ENCODE measurements around the gene ANKRD29. TPM values are rescaled to one million over a fixed set of nuclear protein-coding genes. Genes with fewer than 3 reads are reported as not detected.

Gene ANKRD29
- total RNA-seq, 1 experiment from 2014 or later = 4.3 TPM

DNA sequence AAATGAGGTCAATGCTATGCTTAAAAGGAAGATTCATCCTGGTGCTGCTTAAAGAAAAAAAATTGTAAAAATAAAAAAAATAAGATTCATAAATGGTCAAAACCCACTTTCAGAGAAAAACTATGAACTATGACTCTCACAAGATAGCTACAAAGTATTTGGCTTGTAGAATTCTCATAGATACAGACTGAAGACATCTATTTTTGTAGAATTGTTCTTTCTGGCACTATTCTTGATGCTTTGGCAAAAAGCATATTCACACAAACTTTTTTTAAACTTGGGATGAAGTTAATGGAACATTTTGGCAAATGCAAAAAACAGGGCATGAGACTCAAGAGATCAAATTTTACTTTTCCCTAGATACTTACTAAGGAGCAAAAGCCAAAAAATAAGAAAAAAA lies 12.5 kb upstream of the ANKRD29 start:
- CTCF ChIA-PET = no interaction called here
- intact Hi-C loops (cut with micrococcal nuclease; ENCODE audit: unreplicated experiment) = no loop called here

DNA sequence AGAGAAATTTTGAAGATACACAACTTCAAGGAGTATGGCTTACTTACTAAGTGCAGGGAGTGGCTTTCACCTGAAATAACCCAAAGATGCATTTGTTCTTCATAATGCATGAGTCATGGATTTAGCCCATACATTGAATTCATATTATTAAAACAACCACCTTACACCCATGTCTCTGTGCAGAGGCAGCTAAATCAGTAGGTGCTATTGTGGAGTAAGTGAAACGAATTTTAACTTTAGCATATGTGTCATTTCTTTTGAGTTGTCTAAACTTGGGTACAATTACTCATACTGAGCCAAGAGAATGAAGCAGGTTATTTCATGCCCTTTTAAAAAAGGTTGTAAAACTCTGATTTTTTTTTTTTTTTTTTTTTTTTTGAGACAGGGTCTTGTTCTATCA lies 11.0 kb upstream of the ANKRD29 start:
- Histone ChIP-seq H3K27me3 (ENCODE audit: insufficient read depth, low read depth) (no peaks in the 10 kb centered on the region), H3K27ac (no peak overlapping the region), H2AFZ (no peak overlapping the region), H3K79me2 (ENCODE audit: low read depth) (no peaks in the 10 kb centered on the region), H3K4me2 (no peak overlapping the region), H3F3A (ENCODE audit: insufficient read depth, low read depth) (no peaks in the 10 kb centered on the region), H3K9me3 (ENCODE audit: insufficient read depth, low read depth) (no peaks in the 10 kb centered on the region), H3K4me1 (replicated peaks; ENCODE audit: insufficient read depth) (0 out of 2 replicates have a peak, but pooled peaks cover 5% of the 10 kb centered on the region), H3K9me2 (ENCODE audit: insufficient read depth) (no peaks in the 10 kb centered on the region), H3K4me3 (no peak overlapping the region), H4K20me1 (ENCODE audit: insufficient read depth) (no peaks in the 10 kb centered on the region), H3K36me3 (ENCODE audit: low read depth) (no peaks in the 10 kb centered on the region)
- no TSS peak for BruUV-seq (replicated peaks)
- ChIA-PET POLR2A (ENCODE audit: unreplicated experiment) (interaction anchor here (0.7 kb wide), 1 partner anchor 224 kb away, joined by 24 read pairs; no protein-coding TSS in a partner anchor), CTCF (no interaction called here)
- no peak for TF ChIP-seq CTCF (conservative IDR thresholded peaks at IDR 0.05)
- no peak for TF ChIP-seq EZH2 (IDR thresholded peaks at IDR 0.05; ENCODE audit: low read depth)
- no peak for DNase-seq
- intact Hi-C loops (cut with micrococcal nuclease; ENCODE audit: unreplicated experiment) = no loop called here

More for the DNA sequence above, 12.5 kb upstream of the ANKRD29 start:
- Histone ChIP-seq H3K36me3 (ENCODE audit: low read depth) (no peaks in the 10 kb centered on the region), H3K9me3 (ENCODE audit: insufficient read depth, low read depth) (no peaks in the 10 kb centered on the region), H3F3A (ENCODE audit: insufficient read depth, low read depth) (no peaks in the 10 kb centered on the region), H2AFZ (no peak overlapping the region), H3K27ac (no peak overlapping the region), H3K4me2 (no peak overlapping the region), H3K9me2 (ENCODE audit: insufficient read depth) (no peaks in the 10 kb centered on the region), H3K4me3 (no peak overlapping the region), H3K79me2 (ENCODE audit: low read depth) (no peaks in the 10 kb centered on the region), H3K4me1 (replicated peaks; ENCODE audit: insufficient read depth) (0 out of 2 replicates have a peak, but pooled peaks cover 5% of the 10 kb centered on the region), H4K20me1 (ENCODE audit: insufficient read depth) (no peaks in the 10 kb centered on the region), H3K27me3 (ENCODE audit: insufficient read depth, low read depth) (no peaks in the 10 kb centered on the region)
- no peak for DNase-seq
- POLR2A ChIA-PET (ENCODE audit: unreplicated experiment) = no interaction called here
- no TSS peak for BruUV-seq (replicated peaks)
- no peak for TF ChIP-seq CTCF (conservative IDR thresholded peaks at IDR 0.05)

DNA sequence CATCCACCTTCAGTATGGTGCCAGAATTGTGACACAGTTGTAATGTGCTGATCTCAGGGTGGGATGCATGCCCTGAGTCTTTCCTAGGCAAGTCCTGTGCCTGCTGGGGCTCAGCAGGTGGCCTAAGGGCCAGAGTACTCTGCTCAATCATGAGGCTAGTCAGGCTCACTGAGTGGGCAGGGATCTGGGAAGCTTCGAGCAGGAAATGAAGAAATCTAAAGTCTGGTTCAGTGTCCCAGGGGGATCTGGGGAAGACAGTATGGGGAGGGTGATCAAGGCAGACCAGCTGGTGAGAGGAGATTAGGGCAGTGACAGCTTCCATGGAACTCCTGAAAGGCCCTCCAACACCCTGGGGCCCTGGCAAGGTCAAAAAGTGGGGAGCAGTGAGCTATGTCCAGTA lies 8.9 kb upstream of the ANKRD29 start:
- intact Hi-C loops (cut with micrococcal nuclease; ENCODE audit: unreplicated experiment) = no loop called here
- Histone ChIP-seq H3K27ac (no peak overlapping the region), H3K79me2 (ENCODE audit: low read depth) (no peaks in the 10 kb centered on the region), H2AFZ (no peak overlapping the region), H3K4me1 (replicated peaks; ENCODE audit: insufficient read depth) (0 out of 2 replicates have a peak, but pooled peaks cover 5% of the 10 kb centered on the region), H3K4me2 (no peak overlapping the region), H3F3A (ENCODE audit: insufficient read depth, low read depth) (no peaks in the 10 kb centered on the region), H3K27me3 (ENCODE audit: insufficient read depth, low read depth) (no peaks in the 10 kb centered on the region), H3K9me2 (ENCODE audit: insufficient read depth) (no peaks in the 10 kb centered on the region), H3K4me3 (no peak overlapping the region), H4K20me1 (ENCODE audit: insufficient read depth) (no peaks in the 10 kb centered on the region), H3K36me3 (ENCODE audit: low read depth) (no peaks in the 10 kb centered on the region), H3K9me3 (ENCODE audit: insufficient read depth, low read depth) (no peaks in the 10 kb centered on the region)
- DNase-seq = no peak
- ChIA-PET POLR2A (ENCODE audit: unreplicated experiment) (no interaction called here), CTCF (no interaction called here)
- BruUV-seq (replicated peaks) = no TSS peak
- TF ChIP-seq CTCF (conservative IDR thresholded peaks at IDR 0.05) (no peak), EZH2 (IDR thresholded peaks at IDR 0.05; ENCODE audit: low read depth) (no peak)
